Thymus (tissue), 2 donors: ENCODE data around the gene BTBD17. TPM values are rescaled to one million over a fixed set of nuclear protein-coding genes. Genes with fewer than 3 reads are reported as not detected.

Experiments used
- polyA plus RNA-seq: library from polyadenylated mRNA; stranded (reverse); fragments of 200-250 nt; gene quantifications from one replicate; pipeline ENCODE4 v1.2.3, GENCODE V29; 2013
- total RNA-seq: library from RNA; stranded (reverse); fragments of 120-200 nt; gene quantifications from one replicate; pipeline ENCODE4 v1.2.4, GENCODE V29; 2013
- donor health status: healthy.

The BTBD17 gene
- total and polyA plus RNA-seq, 2 donors: 0.05 to 0.16 TPM

Other genes with a start within 250 kb of the BTBD17 start
- gene RPL38, start 158.2 kb downstream of the BTBD17 start, total RNA-seq: 2,116 TPM
- gene RPL38, start 158.2 kb downstream of the BTBD17 start, polyA plus RNA-seq: 3,433 TPM
- 8.7 TPM for gene TTYH2, start 148.3 kb downstream of the BTBD17 start, total RNA-seq
- 4.9 TPM for gene TTYH2, start 148.3 kb downstream of the BTBD17 start, polyA plus RNA-seq
- gene DNAI2, start 87.6 kb downstream of the BTBD17 start, total RNA-seq: 0.38 TPM
- gene DNAI2, start 87.6 kb downstream of the BTBD17 start, polyA plus RNA-seq: 0.78 TPM
- gene KIF19, start 35.6 kb downstream of the BTBD17 start, total RNA-seq: 5.2 TPM
- 4.7 TPM for gene KIF19, start 35.6 kb downstream of the BTBD17 start, polyA plus RNA-seq
- gene GPR142, start 5.6 kb upstream of the BTBD17 start, total RNA-seq: 0.09 TPM
- 0.16 TPM for gene GPR142, start 5.6 kb upstream of the BTBD17 start, polyA plus RNA-seq
- 11.5 TPM for gene GPRC5C, start 70.2 kb upstream of the BTBD17 start, total RNA-seq
- 14.3 TPM for gene GPRC5C, start 70.2 kb upstream of the BTBD17 start, polyA plus RNA-seq
- 28.0 TPM for gene CD300A, start 104.8 kb upstream of the BTBD17 start, total RNA-seq
- 26.7 TPM for gene CD300A, start 104.8 kb upstream of the BTBD17 start, polyA plus RNA-seq
- gene CD300LB, start 169.6 kb upstream of the BTBD17 start, total RNA-seq: 0.38 TPM
- 0.64 TPM for gene CD300LB, start 169.6 kb upstream of the BTBD17 start, polyA plus RNA-seq
- gene CD300C, start 184.2 kb upstream of the BTBD17 start, total RNA-seq: 0.80 TPM
- 1.2 TPM for gene CD300C, start 184.2 kb upstream of the BTBD17 start, polyA plus RNA-seq
- gene CD300H, start 205.6 kb upstream of the BTBD17 start, total RNA-seq: 0.38 TPM
- 2.8 TPM for gene CD300H, start 205.6 kb upstream of the BTBD17 start, polyA plus RNA-seq
- gene CD300LD, start 230.4 kb upstream of the BTBD17 start, total RNA-seq: not detected
- 0.16 TPM for gene CD300LD, start 230.4 kb upstream of the BTBD17 start, polyA plus RNA-seq